DND-41 (cell line): ENCODE data around the gene ZBTB42.
A peak's percentile ranks its signal among the peaks of the same experiment; 100 is the strongest.

Source experiments
- ATAC-seq: fragments of 200-7000 bp; cut with Tn5 transposase; 3 replicates; pipeline ENCODE4 v1.9.1; 2021; ENCODE audit warnings: low read depth; ENCODE audit not compliant: insufficient read depth
- DNase-seq: peaks from one replicate; pipeline ENCODE4 v3.0.0-alpha.2; 2020
- H2AFZ ChIP-seq: 2 replicates; pipeline ENCODE4 v1.6.0; 2012; ENCODE audit warnings: low read depth, low read length
- H3K27ac ChIP-seq: 2 replicates; pipeline ENCODE4 v1.5.1; 2012; ENCODE audit warnings: low read length, inconsistent platforms
- H3K27me3 ChIP-seq: fragments of 200-600 bp; sonication (generic); 2 replicates; pipeline ENCODE4 v1.6.0; 2012; ENCODE audit warnings: low read length, mild to moderate bottlenecking, inconsistent platforms; ENCODE audit not compliant: insufficient read depth, poor library complexity
- H3K36me3 ChIP-seq: 2 replicates; pipeline ENCODE4 v1.5.1; 2012; ENCODE audit warnings: low read length, inconsistent platforms; ENCODE audit not compliant: insufficient read depth
- H3K4me1 ChIP-seq: 2 replicates; pipeline ENCODE4 v1.5.1; 2012; ENCODE audit warnings: mild to moderate bottlenecking, low read length; ENCODE audit not compliant: insufficient read depth
- H3K4me2 ChIP-seq: 2 replicates; pipeline ENCODE4 v1.6.0; 2012; ENCODE audit warnings: mild to moderate bottlenecking, moderate library complexity, low read length, inconsistent platforms; ENCODE audit not compliant: insufficient read depth
- H3K4me3 ChIP-seq, 2 experiments: fragments of 200-600 bp in 1 of 2; shearing (Covaris generic) in 1 of 2; 2 replicates each; pipeline ENCODE4 v1.5.1; 2012 to 2016; ENCODE audit warnings: inconsistent platforms in 2 of 2, low read length in 2 of 2, mild to moderate bottlenecking in 2 of 2, low read depth in 1 of 2, moderate library complexity in 1 of 2
- H3K79me2 ChIP-seq: 2 replicates; pipeline ENCODE4 v1.6.0; 2012; ENCODE audit warnings: low read length, inconsistent platforms; ENCODE audit not compliant: insufficient read depth
- H3K9ac ChIP-seq: 2 replicates; pipeline ENCODE4 v1.6.0; 2012; ENCODE audit warnings: low read depth, mild to moderate bottlenecking, inconsistent platforms, low read length, moderate library complexity
- H3K9me3 ChIP-seq: 2 replicates; pipeline ENCODE4 v1.5.1; 2012; ENCODE audit warnings: low read length, moderate library complexity, mild to moderate bottlenecking, inconsistent platforms; ENCODE audit not compliant: insufficient read depth, severe bottlenecking
- H4K20me1 ChIP-seq: 2 replicates; pipeline ENCODE4 v1.6.0; 2012; ENCODE audit warnings: low read length; ENCODE audit not compliant: insufficient read depth
- EZH2 ChIP-seq: IDR thresholded peaks from 3 replicates; pipeline ENCODE4 v1.6.1; 2012; ENCODE audit warnings: borderline replicate concordance, low read depth, mild to moderate bottlenecking, moderate library complexity, low read length, inconsistent platforms; ENCODE audit not compliant: severe bottlenecking
- TF ChIP-seq, protein P1 (sequence below): IDR thresholded peaks from 2 replicates; pipeline ENCODE4 v1.5.1; 2012; ENCODE audit warnings: borderline replicate concordance, low read length, moderate library complexity, mild to moderate bottlenecking; ENCODE audit not compliant: poor library complexity, severe bottlenecking; ENCODE audit errors: extremely low read depth

Gene ZBTB42

DNA sequence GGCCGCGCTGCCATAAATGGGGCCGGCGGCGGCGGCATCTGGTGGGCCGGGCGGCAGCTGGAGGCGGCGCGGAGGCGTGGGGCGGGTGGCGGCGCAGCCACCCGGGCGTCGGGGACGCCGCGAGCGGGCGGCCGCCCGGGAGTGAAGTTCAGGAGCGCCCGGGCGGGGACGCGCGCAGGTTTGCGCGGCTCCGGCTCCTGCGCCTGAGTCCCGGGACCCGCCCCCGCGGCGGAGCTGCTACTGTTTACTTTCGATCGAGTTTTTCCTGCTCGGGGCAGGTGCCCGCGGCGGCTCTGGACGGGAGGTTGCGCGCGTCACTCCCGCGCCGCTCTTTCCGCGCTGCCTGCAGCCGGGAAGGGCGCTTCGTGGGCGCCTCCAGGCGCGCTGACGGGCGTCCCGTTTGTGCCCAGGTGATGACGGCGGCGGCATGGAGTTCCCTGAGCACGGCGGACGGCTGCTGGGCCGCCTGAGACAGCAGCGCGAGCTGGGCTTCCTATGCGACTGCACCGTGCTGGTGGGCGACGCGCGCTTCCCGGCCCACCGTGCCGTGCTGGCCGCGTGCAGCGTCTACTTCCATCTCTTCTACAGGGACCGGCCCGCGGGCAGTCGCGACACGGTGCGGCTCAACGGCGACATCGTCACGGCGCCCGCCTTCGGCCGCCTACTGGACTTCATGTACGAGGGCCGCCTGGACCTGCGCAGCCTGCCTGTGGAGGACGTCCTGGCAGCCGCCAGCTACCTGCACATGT lies at the start of gene ZBTB42:
Gene ZBTB42 (plus strand): TSS at position 331 of the 749 bp plus-strand sequence. CDS start 97 bp downstream, at position 428.
- ATAC-seq (peak; percentile 65), DNase-seq (peak; percentile 78)
- peak within 1 kb of the TSS; percentile 40 to 85; a peak in 3 of 4 replicates for H3K4me3 ChIP-seq
- peak within 1 kb of the TSS; percentile 99 for H3K4me2 ChIP-seq
- H3K9ac ChIP-seq: peak within 1 kb of the TSS; percentile 65
- H3K36me3 ChIP-seq: no peaks in the 10 kb centered on the region; the same call in 1 of the 2 replicates
- peaks cover 6% of the 10 kb centered on the region; the same call in 1 of the 2 replicates for H3K79me2 ChIP-seq
- H3K9me3 ChIP-seq: no peaks in the 10 kb centered on the region
- H4K20me1 ChIP-seq: peaks cover 24% of the 10 kb centered on the region
- TF ChIP-seq EZH2: no peak
- TF ChIP-seq, protein P1, sequence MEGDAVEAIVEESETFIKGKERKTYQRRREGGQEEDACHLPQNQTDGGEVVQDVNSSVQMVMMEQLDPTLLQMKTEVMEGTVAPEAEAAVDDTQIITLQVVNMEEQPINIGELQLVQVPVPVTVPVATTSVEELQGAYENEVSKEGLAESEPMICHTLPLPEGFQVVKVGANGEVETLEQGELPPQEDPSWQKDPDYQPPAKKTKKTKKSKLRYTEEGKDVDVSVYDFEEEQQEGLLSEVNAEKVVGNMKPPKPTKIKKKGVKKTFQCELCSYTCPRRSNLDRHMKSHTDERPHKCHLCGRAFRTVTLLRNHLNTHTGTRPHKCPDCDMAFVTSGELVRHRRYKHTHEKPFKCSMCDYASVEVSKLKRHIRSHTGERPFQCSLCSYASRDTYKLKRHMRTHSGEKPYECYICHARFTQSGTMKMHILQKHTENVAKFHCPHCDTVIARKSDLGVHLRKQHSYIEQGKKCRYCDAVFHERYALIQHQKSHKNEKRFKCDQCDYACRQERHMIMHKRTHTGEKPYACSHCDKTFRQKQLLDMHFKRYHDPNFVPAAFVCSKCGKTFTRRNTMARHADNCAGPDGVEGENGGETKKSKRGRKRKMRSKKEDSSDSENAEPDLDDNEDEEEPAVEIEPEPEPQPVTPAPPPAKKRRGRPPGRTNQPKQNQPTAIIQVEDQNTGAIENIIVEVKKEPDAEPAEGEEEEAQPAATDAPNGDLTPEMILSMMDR: no peak
- H2AFZ ChIP-seq: peak within 1 kb of the TSS; percentile 87
- H3K27ac ChIP-seq: peak within 1 kb of the TSS; percentile 61
- peaks cover 30% of the 10 kb centered on the region for H3K4me1 ChIP-seq
- H3K27me3 ChIP-seq: no peaks in the 10 kb centered on the region

DNA sequence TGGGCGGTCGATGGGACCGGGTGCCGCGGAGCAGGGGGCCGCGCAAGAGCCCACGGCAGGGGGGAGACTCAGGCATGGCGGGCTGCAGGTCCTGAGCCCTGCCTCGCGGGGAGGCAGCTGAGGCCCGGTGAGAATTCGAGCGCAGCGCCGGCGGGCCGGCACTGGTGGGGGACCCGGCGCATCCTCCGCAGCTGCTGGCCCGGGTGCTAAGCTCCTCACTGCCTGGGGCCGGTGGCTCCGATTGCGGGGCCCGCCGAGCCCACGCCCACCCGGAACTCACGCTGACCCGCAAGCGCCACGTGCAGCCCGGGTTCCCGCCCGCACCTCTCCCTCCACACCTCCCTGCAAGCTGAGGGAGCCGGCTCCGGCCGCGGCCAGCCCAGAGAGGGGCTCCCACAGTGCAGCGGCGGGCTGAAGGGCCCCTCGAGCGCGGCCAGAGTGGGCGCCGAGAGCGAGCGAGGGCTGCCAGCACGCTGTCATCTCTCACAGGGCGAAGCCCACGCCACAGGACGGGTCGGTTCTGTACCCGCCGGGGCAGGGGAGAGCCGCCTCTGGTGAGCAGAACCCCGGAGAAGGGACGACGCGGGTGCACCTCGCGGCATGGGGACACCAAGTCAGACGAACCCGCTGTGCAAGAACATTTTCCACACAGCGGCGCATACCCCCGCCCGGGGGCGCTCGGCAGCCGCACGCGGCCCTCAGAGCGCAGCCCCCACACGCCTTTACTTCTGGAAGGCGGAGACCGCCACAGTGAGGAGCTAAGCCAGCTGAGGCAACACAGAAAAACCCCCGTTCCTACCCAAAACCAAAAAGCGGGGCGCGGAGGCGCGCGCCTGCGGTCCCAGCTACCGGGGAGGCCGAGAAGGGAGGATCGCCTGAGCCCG lies 49.1 kb upstream of the ZBTB42 start:
- H3K4me2 ChIP-seq: peak overlapping the region; percentile 78
- peaks cover 42% of the 10 kb centered on the region for H3K79me2 ChIP-seq
- peak overlapping the region; percentile 99 for H3K27ac ChIP-seq
- peak overlapping the region; percentile 75 for H2AFZ ChIP-seq
- H3K27me3 ChIP-seq: no peaks in the 10 kb centered on the region
- H3K9me3 ChIP-seq: no peaks in the 10 kb centered on the region
- H3K4me1 ChIP-seq: peaks cover 42% of the 10 kb centered on the region
- TF ChIP-seq, protein P1: no peak
- no peak for TF ChIP-seq EZH2
- ATAC-seq: no peak
- H4K20me1 ChIP-seq: peaks cover 35% of the 10 kb centered on the region
- H3K9ac ChIP-seq: peak overlapping the region; percentile 82
- peak overlapping the region; percentile 32 to 66 for H3K4me3 ChIP-seq
- DNase-seq: no peak
- H3K36me3 ChIP-seq: peaks cover 27% of the 10 kb centered on the region

DNA sequence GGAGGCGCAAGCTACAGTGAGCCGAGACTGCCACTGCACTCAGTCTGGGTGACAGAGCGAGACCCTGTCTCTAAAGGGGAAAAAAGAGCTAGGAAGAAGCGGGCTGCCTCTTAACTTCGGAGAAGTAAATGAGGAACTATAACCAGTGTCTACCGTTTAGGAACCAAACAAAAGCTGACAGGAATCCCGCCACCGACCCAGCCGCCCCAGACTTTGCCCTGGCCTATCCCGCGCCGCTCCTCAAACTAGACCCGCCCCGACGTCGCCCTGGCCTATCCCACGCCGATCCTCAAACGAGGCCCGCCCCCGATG lies 48.5 kb upstream of the ZBTB42 start:
- H3K9ac ChIP-seq: peak overlapping the region; percentile 82
- peaks cover 48% of the 10 kb centered on the region for H3K79me2 ChIP-seq
- no peak for DNase-seq
- H3K4me1 ChIP-seq: peaks cover 48% of the 10 kb centered on the region
- peak overlapping the region; percentile 75 for H2AFZ ChIP-seq
- TF ChIP-seq, protein P1: no peak
- no peak for TF ChIP-seq EZH2
- peak; percentile 82 for ATAC-seq
- peak overlapping the region; percentile 32 to 66 for H3K4me3 ChIP-seq
- H3K9me3 ChIP-seq: no peaks in the 10 kb centered on the region
- H4K20me1 ChIP-seq: peaks cover 41% of the 10 kb centered on the region
- no peaks in the 10 kb centered on the region for H3K27me3 ChIP-seq
- peak overlapping the region; percentile 99 for H3K27ac ChIP-seq
- H3K4me2 ChIP-seq: peak overlapping the region; percentile 78
- peaks cover 33% of the 10 kb centered on the region for H3K36me3 ChIP-seq
